Pancreas (tissue), 10 donors: Measurements from ENCODE around the gene FAM221B. TPM values are rescaled to one million over a fixed set of nuclear protein-coding genes. Genes with fewer than 3 reads are reported as not detected.

ENCODE experiments used
- ATAC-seq, 4 donors: fragments of 200-7000 bp; cut with Tn5 transposase; one replicate each; pipeline versions ENCODE4 v1.8.0 to v1.9.1; 2020; ENCODE audit warnings: mild to moderate bottlenecking in 4 of 4, moderate library complexity in 4 of 4
- DNase-seq, 6 donors: peaks; one replicate each; pipeline ENCODE4 v3.0.0-alpha.2; 2020
- FAIRE-seq: peaks from 2 replicates; lab custom pipeline; 2012; peaks lifted over from hg19 to GRCh38; lab: Jason Lieb, UNC
- H3K27ac ChIP-seq, 4 donors: fragments of 200-600 bp; sonication (generic); 1 replicate in 3 of 4; 2 replicates in 1 of 4; pipeline versions ENCODE4 v1.5.0 to v1.8.0; 2020
- H3K27me3 ChIP-seq, 4 donors: fragments of 200-600 bp; one replicate each; pipeline ENCODE4 v1.8.0; 2021
- H3K36me3 ChIP-seq, 3 donors: fragments of 200-600 bp; sonication (generic) in 1 of 3; one replicate each; pipeline versions ENCODE4 v1.5.0 to v1.8.0; 2020 to 2021
- H3K4me1 ChIP-seq, 3 donors: fragments of 200-600 bp; one replicate each; pipeline ENCODE4 v1.8.0; 2021
- H3K4me3 ChIP-seq, 4 donors: fragments of 200-600 bp; sonication (generic) in 2 of 4; one replicate each; pipeline versions ENCODE4 v1.5.0 to v1.8.0; 2020 to 2021
- H3K9me3 ChIP-seq, 4 donors: fragments of 200-600 bp; one replicate each; pipeline ENCODE4 v1.8.0; 2021
- WGBS, 2 donors: extraction: QIAGEN DNeasy Blood & Tissue Kit; methylation state at CpG; one replicate each; pipeline ENCODE4 v1.1.7; 2013; 5-methylcytosine and 5-hydroxymethylcytosine counted together
- intact Hi-C, 3 donors: fragments of 100-400 bp; cut with DNase I; formaldehyde crosslinking; loops; one replicate each; pipeline versions ENCODE4 v1.11.1 to v1.14.2; 2022
- polyA plus RNA-seq, 2 donors: library from polyadenylated mRNA; stranded (reverse); fragments of 200-250 nt; gene quantifications; one replicate each; pipeline ENCODE4 v1.2.3, GENCODE V29; 2013
- total RNA-seq, 6 donors: library from RNA; stranded (reverse); fragmentation: NEBNext Ultra II Directional in 4 of 6; extraction: Animal tissue kit (Norgen Biotek cat#: 25700) in 4 of 6; gene quantifications; one replicate each; pipeline versions ENCODE4 v1.2.1 to v1.2.4, GENCODE V29; 2021 to 2023
- TF ChIP-seq, protein P1 (sequence below), 4 donors: fragments of 200-600 bp; sonication (generic) in 3 of 4; IDR thresholded peaks; one replicate each; pipeline versions ENCODE4 v1.5.0 to v1.8.0; 2021; ENCODE audit warnings: antibody characterized with exemption in 4 of 4
- donor health status: healthy with polysubstance abuse.
- donor health status: DM: no; HTN: no; CAD: no; lungs with moderate emphysema.
- donor health status: DM: no; HTN: no; CAD: no.
- donor health status: control.
- donor health status: control.
- donor health status: Bipolar disorder and iron deficiency.
- donor health status: DM: yes; HTN: yes; CAD: no.
- donor health status: DM: no; HTN: no; CAD: no.
- donor health status: DM: no; HTN: no; CAD: no.
- donor health status: DM: yes; HTN: yes; CAD: no.

The FAM221B gene
- total and polyA plus RNA-seq, 8 donors: 0.11 TPM; not detected in 7

GRCh38 chr9:35862328-35862727 is 33.8 kb upstream of the FAM221B start:
- H3K27ac ChIP-seq: no peak overlapping the region
- TF ChIP-seq, protein P1, sequence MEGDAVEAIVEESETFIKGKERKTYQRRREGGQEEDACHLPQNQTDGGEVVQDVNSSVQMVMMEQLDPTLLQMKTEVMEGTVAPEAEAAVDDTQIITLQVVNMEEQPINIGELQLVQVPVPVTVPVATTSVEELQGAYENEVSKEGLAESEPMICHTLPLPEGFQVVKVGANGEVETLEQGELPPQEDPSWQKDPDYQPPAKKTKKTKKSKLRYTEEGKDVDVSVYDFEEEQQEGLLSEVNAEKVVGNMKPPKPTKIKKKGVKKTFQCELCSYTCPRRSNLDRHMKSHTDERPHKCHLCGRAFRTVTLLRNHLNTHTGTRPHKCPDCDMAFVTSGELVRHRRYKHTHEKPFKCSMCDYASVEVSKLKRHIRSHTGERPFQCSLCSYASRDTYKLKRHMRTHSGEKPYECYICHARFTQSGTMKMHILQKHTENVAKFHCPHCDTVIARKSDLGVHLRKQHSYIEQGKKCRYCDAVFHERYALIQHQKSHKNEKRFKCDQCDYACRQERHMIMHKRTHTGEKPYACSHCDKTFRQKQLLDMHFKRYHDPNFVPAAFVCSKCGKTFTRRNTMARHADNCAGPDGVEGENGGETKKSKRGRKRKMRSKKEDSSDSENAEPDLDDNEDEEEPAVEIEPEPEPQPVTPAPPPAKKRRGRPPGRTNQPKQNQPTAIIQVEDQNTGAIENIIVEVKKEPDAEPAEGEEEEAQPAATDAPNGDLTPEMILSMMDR (IDR thresholded peaks at IDR 0.05): no peak
- no peaks in the 10 kb centered on the region for H3K9me3 ChIP-seq
- H3K4me3 ChIP-seq: no peak overlapping the region
- intact Hi-C loops: no loop called here
- WGBS, 2 donors: 69 to 75% methylated on average over 4 of the region's 4 CpGs
- H3K27me3 ChIP-seq: no peaks in the 10 kb centered on the region
- H3K36me3 ChIP-seq: no peaks in the 10 kb centered on the region
- H3K4me1 ChIP-seq: no peaks in the 10 kb centered on the region
- FAIRE-seq (no peak), DNase-seq (no peak), ATAC-seq (no peak)

DNA sequence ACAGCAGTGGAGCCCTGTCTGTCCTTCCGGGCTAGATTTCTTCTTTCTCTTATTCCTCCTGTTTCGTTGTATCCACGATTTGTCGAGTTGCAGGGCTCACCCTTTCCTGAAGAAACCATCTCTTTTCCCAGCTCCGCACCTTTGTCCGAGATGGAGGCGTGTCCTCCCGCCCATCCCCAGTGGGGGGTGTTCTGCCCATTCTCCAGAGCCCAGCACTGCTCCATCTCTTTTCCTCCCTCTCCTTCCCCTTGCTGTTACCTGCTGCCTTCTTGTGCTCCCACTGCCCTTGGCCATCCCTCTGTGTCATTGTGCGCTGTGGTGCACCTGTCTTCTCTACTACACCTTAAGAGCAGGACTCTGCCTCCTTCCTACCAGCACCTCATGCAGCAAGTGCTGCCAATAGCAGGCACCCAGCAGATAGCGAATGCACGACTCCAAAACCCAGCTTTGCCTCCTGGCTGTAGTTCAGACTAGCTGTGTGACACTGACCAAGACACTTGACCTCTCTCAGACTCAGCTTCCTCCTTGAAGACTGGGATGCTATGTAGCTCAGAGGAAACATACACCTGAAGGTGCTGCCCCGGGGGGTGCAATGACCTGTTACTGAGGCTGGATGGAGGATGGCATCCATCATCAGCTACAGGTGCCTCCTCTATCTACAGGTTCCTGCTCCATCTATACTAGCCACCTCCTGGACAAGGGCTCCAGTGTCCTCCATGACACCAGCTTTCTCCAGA is 32.8 kb upstream of the FAM221B start:
- no peak for DNase-seq
- Histone ChIP-seq H3K27ac (no peak overlapping the region), H3K4me1 (no peaks in the 10 kb centered on the region), H3K36me3 (no peaks in the 10 kb centered on the region), H3K4me3 (no peak overlapping the region), H3K27me3 (no peaks in the 10 kb centered on the region), H3K9me3 (no peaks in the 10 kb centered on the region)
- intact Hi-C loops: no loop called here
- no peak for FAIRE-seq
- WGBS, 2 donors: 32 to 43% methylated on average over 12 of the region's 12 CpGs
- no peak for ATAC-seq
- TF ChIP-seq, protein P1 (IDR thresholded peaks at IDR 0.05): no peak

DNA sequence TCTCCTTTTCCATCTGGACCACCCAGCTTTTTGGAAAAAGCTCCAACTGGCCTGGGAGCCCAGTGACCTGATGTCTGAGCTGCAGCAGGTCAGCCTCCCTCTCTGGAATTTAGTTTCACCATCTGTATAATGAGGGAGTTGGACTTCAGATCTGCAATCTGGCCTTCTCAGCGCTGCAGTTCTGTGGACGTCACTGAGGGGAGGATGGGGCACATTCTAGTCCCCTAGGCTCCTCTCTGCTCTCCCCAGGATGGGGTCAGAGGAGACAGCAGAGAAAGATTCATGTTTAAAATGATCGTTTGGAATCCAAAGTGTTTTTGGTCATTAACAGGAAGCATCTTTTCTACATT is 31.4 kb upstream of the FAM221B start:
- no peaks in the 10 kb centered on the region for H3K4me1 ChIP-seq
- no peak overlapping the region for H3K4me3 ChIP-seq
- DNase-seq (no peak), FAIRE-seq (no peak), ATAC-seq (peak in 2 of 4 donors; percentile 10 to 28)
- no peaks in the 10 kb centered on the region for H3K36me3 ChIP-seq
- TF ChIP-seq, protein P1 (IDR thresholded peaks at IDR 0.05): no peak
- H3K27ac ChIP-seq: no peak overlapping the region
- 33 to 37% methylated on average over 3 of the region's 3 CpGs for WGBS, 2 donors
- no peaks in the 10 kb centered on the region for H3K9me3 ChIP-seq
- no peaks in the 10 kb centered on the region for H3K27me3 ChIP-seq
- intact Hi-C loops: no loop called here

DNA sequence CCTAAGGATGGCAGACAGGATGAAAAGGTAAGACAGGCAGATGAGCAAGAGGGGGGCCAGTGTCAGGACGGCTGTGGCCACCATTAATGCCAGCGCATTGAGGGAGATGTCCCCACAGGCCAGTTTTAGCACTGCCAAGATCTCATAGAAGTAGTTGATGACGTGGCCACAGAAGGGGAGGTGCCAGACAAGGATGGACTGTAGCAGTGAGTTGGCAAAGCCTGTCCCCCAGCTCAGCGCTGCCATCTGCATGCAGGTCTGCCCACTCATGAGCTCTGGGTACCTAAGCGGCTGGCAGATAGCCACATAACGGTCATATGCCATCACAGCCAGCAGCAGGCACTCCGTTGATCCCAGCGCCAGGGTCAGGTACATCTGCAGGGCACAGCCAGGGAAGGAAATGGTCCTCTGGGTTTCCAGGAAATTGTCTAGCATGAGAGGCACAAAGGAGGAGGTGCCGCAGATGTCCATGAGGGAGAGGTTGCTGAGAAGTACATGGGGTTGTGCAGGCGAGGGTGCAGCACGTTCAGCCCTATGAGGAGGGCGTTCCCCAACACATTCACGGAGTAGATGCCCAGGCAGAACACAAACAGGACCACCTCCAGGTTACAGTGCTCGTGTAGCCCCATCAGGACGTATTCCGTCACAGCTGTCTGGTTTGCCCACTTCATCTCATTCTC is 30.9 kb upstream of the FAM221B start:
- Histone ChIP-seq H3K27ac (no peak overlapping the region), H3K4me1 (no peaks in the 10 kb centered on the region), H3K27me3 (no peaks in the 10 kb centered on the region), H3K9me3 (no peaks in the 10 kb centered on the region), H3K36me3 (no peaks in the 10 kb centered on the region), H3K4me3 (no peak overlapping the region)
- ATAC-seq (peak in 3 of 4 donors; percentile 26 to 56 (median 53)), DNase-seq (no peak), FAIRE-seq (no peak)
- intact Hi-C loops: no loop called here
- WGBS, 2 donors: 45 to 46% methylated on average over 16 of the region's 16 CpGs
- TF ChIP-seq, protein P1 (IDR thresholded peaks at IDR 0.05): no peak

DNA sequence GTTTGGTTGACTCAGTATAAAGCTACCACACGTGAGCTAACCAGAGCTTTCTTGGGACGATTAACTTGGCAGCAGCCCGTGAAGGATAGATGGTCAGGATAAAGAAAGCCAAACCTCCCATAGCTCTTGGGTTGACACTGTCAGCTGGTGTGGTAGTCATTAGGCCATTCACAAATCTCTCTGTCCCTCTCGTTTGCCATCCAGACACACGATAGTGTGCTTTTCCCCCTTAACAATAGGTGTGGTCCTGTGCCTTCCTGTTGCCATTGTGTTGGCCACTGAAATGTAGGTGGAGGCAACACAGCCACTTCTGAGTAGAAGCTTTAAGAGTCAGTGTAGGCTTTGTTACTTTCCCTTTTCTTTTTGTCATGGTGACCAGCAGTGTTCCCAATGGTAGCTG is 29.9 kb upstream of the FAM221B start:
- Histone ChIP-seq H3K4me3 (no peak overlapping the region), H3K27me3 (no peaks in the 10 kb centered on the region), H3K9me3 (no peaks in the 10 kb centered on the region), H3K4me1 (no peaks in the 10 kb centered on the region), H3K36me3 (no peaks in the 10 kb centered on the region), H3K27ac (no peak overlapping the region)
- WGBS, 2 donors: 43 to 49% methylated on average over 5 of the region's 5 CpGs
- TF ChIP-seq, protein P1 (IDR thresholded peaks at IDR 0.05): no peak
- intact Hi-C loops: no loop called here
- DNase-seq (no peak), ATAC-seq (no peak), FAIRE-seq (no peak)
